Kidney epithelial cell (primary cell): ENCODE results near the gene PURB. TPM values are rescaled to one million over a fixed set of nuclear protein-coding genes. Genes with fewer than 3 reads are reported as not detected.
"Not testable (repeated sequence)": the region's sequence is repeated elsewhere in the genome, so short reads cannot be mapped to it uniquely, and the experiment has no call there.

Experiments used
- DNase-seq: peaks from one replicate; pipeline ENCODE4 v3.0.0-alpha.2; 2010; ENCODE audit warnings: low read depth
- H3K27me3 ChIP-seq: 2 replicates; pipeline ENCODE4 v1.6.0; 2011; ENCODE audit warnings: low read length; ENCODE audit not compliant: control insufficient read depth, insufficient read depth
- H3K36me3 ChIP-seq: 2 replicates; pipeline ENCODE4 v1.5.1; 2011; ENCODE audit warnings: low read length; ENCODE audit not compliant: control insufficient read depth, insufficient read depth
- H3K4me3 ChIP-seq: 2 replicates; pipeline ENCODE4 v1.5.1; 2011; ENCODE audit warnings: low read depth, mild to moderate bottlenecking, control low read depth, low read length
- total RNA-seq: library from RNA; depleted of rRNA; stranded (reverse); fragments of >200 nt; gene quantifications from 2 replicates; pipeline ENCODE4 v1.2.3, GENCODE V29; 2015
- TF ChIP-seq, protein P1 (sequence below): IDR thresholded peaks from 2 replicates; pipeline ENCODE4 v1.5.1; 2011; ENCODE audit warnings: mild to moderate bottlenecking, moderate library complexity, low read length, control low read depth, inconsistent platforms; ENCODE audit not compliant: insufficient read depth, poor library complexity, severe bottlenecking

The PURB gene
- total RNA-seq, 1 donor from 2014 or later, result 19.8 TPM

DNA sequence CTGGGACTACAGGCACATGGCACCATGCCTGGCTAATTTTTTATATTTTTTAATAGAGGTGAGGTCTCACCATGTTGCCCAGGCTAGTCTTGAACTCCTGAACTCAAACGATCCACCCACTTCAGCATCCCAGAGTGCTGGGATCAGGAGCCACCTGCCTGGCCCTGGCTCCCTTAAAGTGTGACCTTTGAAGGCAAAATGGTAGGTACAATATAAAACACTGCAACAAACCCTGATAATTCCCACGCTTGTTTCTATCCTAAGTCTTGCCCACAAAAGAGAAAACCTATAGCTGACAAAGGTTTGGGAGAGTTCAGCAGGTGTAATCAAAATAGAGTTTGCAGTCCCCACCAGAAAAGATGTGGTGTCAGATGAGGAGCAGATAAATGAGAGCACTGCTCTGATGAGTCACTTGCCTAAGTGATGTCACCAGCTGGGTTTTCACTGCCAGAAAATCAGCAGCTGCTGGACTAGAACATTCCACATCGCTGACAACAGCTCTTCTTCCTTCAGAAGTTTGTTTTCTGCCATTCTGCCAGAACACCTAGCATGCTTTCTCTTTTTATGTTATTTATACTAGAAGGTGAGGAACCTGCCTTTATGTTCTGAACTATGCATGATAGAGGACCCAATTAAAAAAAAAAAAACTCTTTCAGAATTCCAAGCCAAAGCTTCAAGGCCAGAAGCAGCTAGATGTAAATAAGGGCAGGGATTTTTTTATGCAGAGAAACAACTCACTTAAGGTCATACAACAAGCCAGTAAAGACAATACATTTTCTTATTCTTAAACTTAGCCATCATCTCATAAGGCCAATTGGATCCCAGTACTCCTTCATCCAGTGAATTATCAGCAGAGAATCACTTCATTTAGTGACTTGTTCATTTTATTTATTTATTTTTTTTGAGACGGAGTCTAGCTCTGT lies 18.0 kb downstream of the PURB start:
- H3K27me3 ChIP-seq, result no peaks in the 10 kb centered on the region
- TF ChIP-seq, protein P1, sequence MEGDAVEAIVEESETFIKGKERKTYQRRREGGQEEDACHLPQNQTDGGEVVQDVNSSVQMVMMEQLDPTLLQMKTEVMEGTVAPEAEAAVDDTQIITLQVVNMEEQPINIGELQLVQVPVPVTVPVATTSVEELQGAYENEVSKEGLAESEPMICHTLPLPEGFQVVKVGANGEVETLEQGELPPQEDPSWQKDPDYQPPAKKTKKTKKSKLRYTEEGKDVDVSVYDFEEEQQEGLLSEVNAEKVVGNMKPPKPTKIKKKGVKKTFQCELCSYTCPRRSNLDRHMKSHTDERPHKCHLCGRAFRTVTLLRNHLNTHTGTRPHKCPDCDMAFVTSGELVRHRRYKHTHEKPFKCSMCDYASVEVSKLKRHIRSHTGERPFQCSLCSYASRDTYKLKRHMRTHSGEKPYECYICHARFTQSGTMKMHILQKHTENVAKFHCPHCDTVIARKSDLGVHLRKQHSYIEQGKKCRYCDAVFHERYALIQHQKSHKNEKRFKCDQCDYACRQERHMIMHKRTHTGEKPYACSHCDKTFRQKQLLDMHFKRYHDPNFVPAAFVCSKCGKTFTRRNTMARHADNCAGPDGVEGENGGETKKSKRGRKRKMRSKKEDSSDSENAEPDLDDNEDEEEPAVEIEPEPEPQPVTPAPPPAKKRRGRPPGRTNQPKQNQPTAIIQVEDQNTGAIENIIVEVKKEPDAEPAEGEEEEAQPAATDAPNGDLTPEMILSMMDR, result no peak
- H3K4me3 ChIP-seq, result no peak overlapping the region
- peak; percentile 80 for DNase-seq
- no peaks in the 10 kb centered on the region for H3K36me3 ChIP-seq

DNA sequence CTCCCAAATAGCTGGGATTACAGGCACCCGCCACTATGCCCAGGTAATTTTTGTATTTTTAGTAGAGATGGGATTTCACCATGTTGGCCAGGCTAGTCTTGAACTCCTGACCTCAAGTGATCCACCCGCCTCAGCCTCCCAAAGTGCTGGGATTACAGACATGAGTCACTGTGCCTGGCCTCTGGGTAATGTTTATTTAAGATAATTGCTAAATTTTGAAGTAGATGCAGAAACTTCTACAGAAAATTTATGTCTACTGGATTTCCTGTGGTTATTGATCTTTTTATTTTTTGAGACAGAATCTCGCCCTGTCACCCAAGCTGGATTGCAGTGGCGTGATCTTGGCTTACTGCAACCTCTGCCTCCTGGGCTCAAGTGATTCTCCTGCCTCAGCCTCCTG lies 23.4 kb downstream of the PURB start:
- not testable (repeated sequence) for H3K4me3 ChIP-seq, DNase-seq, H3K36me3 ChIP-seq, H3K27me3 ChIP-seq

DNA sequence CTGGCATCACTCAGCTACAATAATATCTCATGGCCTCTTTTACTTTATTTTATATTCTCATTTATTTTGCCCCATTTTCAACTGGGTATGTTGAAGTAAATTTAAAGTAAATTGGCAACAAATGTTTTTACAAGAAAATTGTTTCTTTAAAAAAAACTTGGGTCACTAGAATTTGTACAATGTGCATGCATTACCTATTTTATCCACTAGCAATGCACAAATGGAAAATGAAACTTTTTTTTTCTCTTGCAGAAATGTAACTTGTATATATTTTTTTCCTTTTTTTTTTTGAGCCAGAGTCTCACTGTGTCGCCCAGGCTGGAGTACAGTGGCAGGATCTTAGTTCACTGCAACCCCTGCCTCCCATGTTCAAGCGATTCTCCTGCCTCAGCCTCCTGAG lies 27.2 kb downstream of the PURB start:
- Histone ChIP-seq H3K27me3 (no peaks in the 10 kb centered on the region), H3K4me3 (no peak overlapping the region), H3K36me3 (no peaks in the 10 kb centered on the region)
- TF ChIP-seq, protein P1, result no peak
- DNase-seq, result no peak

DNA sequence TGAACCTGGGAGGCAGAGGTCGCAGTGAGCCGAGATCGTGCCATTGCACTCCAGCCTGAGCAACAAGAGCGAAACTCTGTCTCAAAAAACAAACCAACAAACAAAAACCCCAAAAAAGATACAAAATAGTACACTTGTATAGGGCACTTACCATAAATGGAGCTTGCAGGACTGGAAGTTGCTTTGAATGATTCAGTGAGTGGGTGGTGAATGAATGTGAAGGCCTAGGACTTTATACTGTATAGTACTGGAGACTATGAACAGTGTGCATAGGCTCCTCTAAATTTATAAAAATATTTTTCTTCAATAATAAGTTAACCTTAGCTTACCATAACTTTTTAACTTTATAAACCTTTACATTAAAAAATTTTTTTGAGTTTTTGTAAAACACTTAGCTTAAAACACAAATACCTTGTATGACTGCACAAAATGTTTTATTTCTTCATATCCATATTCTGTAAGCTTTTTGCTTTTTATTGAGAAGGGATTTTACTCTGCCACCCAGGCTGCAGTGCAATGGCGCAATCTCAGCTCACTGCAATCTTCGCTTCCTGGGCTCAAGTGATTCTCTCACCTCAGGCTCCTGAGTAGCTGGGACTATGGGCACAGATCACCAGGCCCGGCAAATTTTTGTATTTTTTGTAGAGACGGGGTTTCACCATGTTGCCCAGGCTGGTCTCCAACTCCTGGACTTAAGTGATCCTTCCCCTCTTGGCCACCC lies 30.5 kb downstream of the PURB start:
- Histone ChIP-seq H3K4me3 (no peak overlapping the region), H3K27me3 (no peaks in the 10 kb centered on the region), H3K36me3 (no peaks in the 10 kb centered on the region)
- TF ChIP-seq, protein P1, result no peak
- DNase-seq, result no peak

DNA sequence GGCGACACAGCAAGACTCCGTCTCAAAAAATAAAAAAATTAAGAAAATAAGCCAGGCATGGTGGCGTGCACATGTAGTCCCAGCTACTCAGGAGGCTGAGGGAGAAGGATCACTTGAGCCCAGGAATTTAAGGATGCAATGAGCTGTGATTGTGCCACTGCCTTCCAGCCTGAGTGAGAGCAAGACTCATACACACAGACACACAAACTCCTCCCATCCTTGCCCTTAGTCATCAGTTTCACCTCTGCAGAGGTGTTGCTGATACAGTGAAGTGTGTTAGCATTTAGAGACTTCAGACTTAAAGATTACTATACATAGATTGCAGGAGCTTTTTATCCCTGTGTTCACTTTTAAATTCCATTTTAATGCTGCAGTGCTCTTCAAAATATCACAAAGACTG lies 31.9 kb downstream of the PURB start:
- TF ChIP-seq, protein P1, result no peak
- H3K27me3 ChIP-seq, result no peaks in the 10 kb centered on the region
- no peak overlapping the region for H3K4me3 ChIP-seq
- no peak for DNase-seq
- H3K36me3 ChIP-seq, result no peaks in the 10 kb centered on the region

DNA sequence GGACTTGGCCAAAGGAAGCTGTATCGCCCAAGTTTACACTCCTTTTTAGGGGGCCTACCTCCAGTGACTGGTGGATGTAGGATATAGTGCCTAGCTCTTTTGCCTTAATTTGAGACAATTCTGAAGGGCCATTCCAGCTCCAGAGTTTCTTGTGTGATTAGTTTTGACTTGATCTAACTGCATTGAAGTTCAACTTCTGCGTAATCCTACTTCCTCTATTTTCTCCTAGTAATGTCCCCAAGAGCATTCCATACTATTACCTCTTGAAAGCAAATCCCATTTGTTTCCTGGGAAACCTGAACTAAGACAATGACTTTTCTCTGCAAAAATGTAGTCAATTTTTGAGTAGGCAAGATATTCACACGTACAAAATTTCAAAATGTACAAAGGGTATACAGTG lies 32.7 kb downstream of the PURB start:
- no peaks in the 10 kb centered on the region for H3K27me3 ChIP-seq
- DNase-seq, result no peak
- H3K4me3 ChIP-seq, result no peak overlapping the region
- no peaks in the 10 kb centered on the region for H3K36me3 ChIP-seq
- TF ChIP-seq, protein P1, result no peak
